ENCODE results near the gene ACADL. TPM values are rescaled to one million over a fixed set of nuclear protein-coding genes. Genes with fewer than 3 reads are reported as not detected.

The ACADL gene
- total RNA-seq, 4 donors from 2014 or later: 45.3 to 167 (median 101) TPM

GRCh38 chr2:210198326-210198725, 26.9 kb downstream of the ACADL start:
- Histone ChIP-seq H3K9me3 (no peaks in the 10 kb centered on the region), H3K27me3 (no peaks in the 10 kb centered on the region), H3K4me1 (peaks cover 0 to 11% (median 0%) of the 10 kb centered on the region in 4 donors), H3K4me3 (no peak overlapping the region), H3K36me3 (peaks cover 0 to 16% (median 0%) of the 10 kb centered on the region in 3 donors), H3K27ac (no peak overlapping the region)
- no peak for DNase-seq (ENCODE audit: low spot score in 2 of 2)
- TF ChIP-seq EP300 (IDR thresholded peaks at IDR 0.05) (no peak), CTCF (IDR thresholded peaks at IDR 0.05) (no peak), POLR2A (IDR thresholded peaks at IDR 0.05) (no peak)
- 20 to 27% methylated on average over 1 of the region's 1 CpG for WGBS, 2 donors

- Histone ChIP-seq H3K4me3 (no peak overlapping the region), H3K4me1 (peaks cover 0 to 11% (median 0%) of the 10 kb centered on the region in 4 donors), H3K27me3 (no peaks in the 10 kb centered on the region), H3K27ac (no peak overlapping the region), H3K36me3 (peaks cover 0 to 16% (median 0%) of the 10 kb centered on the region in 3 donors), H3K9me3 (no peaks in the 10 kb centered on the region)
- no peak for DNase-seq (ENCODE audit: low spot score in 2 of 2)
- 76 to 81% methylated on average over 2 of the region's 2 CpGs for WGBS, 2 donors
- TF ChIP-seq EP300 (IDR thresholded peaks at IDR 0.05) (no peak), CTCF (IDR thresholded peaks at IDR 0.05) (no peak), POLR2A (IDR thresholded peaks at IDR 0.05) (no peak)
These were observed 27.5 kb downstream of the ACADL start for GRCh38 chr2:210197720-210198119.

- Histone ChIP-seq H3K36me3 (no peaks in the 10 kb centered on the region), H3K27me3 (no peaks in the 10 kb centered on the region), H3K27ac (no peak overlapping the region), H3K4me3 (peak overlapping the region in 3 of 4 donors; percentile 4 to 35 (median 4)), H3K9me3 (no peaks in the 10 kb centered on the region), H3K4me1 (peaks cover 0 to 11% (median 0%) of the 10 kb centered on the region in 4 donors)
- 25 to 31% methylated on average over 8 of the region's 8 CpGs for WGBS, 2 donors
- no peak for DNase-seq (ENCODE audit: low spot score in 2 of 2)
- peak; percentile 44 to 65 (median 61) for TF ChIP-seq CTCF (IDR thresholded peaks at IDR 0.05)
- TF ChIP-seq EP300 (IDR thresholded peaks at IDR 0.05): no peak
- no peak for TF ChIP-seq POLR2A (IDR thresholded peaks at IDR 0.05)
These were observed 30.0 kb downstream of the ACADL start for GRCh38 chr2:210195101-210195852.

GRCh38 chr2:210190345-210190744, 34.9 kb downstream of the ACADL start:
- Histone ChIP-seq H3K9me3 (peaks cover 0 to 16% (median 8%) of the 10 kb centered on the region in 4 donors), H3K27ac (no peak overlapping the region), H3K36me3 (peaks cover 0 to 27% (median 0%) of the 10 kb centered on the region in 3 donors), H3K4me3 (no peak overlapping the region), H3K27me3 (no peaks in the 10 kb centered on the region), H3K4me1 (peaks cover 0 to 4% (median 0%) of the 10 kb centered on the region in 4 donors)
- no peak for DNase-seq (ENCODE audit: low spot score in 2 of 2)
- WGBS, 2 donors: 79 to 82% methylated on average over 4 of the region's 4 CpGs
- TF ChIP-seq POLR2A (IDR thresholded peaks at IDR 0.05) (no peak), CTCF (IDR thresholded peaks at IDR 0.05) (no peak), EP300 (IDR thresholded peaks at IDR 0.05) (no peak)

- 47 to 60% methylated on average over 1 of the region's 1 CpG for WGBS, 2 donors
- no peaks in the 10 kb centered on the region for H3K4me1 ChIP-seq
- H3K36me3 ChIP-seq: peaks cover 0 to 35% (median 0%) of the 10 kb centered on the region in 3 donors
- no peak overlapping the region for H3K4me3 ChIP-seq
- H3K27me3 ChIP-seq: no peaks in the 10 kb centered on the region
- TF ChIP-seq EP300 (IDR thresholded peaks at IDR 0.05): no peak
- no peak for DNase-seq (ENCODE audit: low spot score in 2 of 2)
- peaks cover 0 to 23% (median 10%) of the 10 kb centered on the region in 4 donors for H3K9me3 ChIP-seq
- no peak overlapping the region for H3K27ac ChIP-seq
These were observed 35.7 kb downstream of the ACADL start for GRCh38 chr2:210189452-210190138.
